ENCODE results near the gene ELAVL1.
"Not testable (repeated sequence)": the region's sequence is repeated elsewhere in the genome, so short reads cannot be mapped to it uniquely, and the experiment has no call there.

The ELAVL1 gene

GRCh38 chr19:7968008-7968795, 37.2 kb downstream of the ELAVL1 start:
- no peak for DNase-seq

DNA sequence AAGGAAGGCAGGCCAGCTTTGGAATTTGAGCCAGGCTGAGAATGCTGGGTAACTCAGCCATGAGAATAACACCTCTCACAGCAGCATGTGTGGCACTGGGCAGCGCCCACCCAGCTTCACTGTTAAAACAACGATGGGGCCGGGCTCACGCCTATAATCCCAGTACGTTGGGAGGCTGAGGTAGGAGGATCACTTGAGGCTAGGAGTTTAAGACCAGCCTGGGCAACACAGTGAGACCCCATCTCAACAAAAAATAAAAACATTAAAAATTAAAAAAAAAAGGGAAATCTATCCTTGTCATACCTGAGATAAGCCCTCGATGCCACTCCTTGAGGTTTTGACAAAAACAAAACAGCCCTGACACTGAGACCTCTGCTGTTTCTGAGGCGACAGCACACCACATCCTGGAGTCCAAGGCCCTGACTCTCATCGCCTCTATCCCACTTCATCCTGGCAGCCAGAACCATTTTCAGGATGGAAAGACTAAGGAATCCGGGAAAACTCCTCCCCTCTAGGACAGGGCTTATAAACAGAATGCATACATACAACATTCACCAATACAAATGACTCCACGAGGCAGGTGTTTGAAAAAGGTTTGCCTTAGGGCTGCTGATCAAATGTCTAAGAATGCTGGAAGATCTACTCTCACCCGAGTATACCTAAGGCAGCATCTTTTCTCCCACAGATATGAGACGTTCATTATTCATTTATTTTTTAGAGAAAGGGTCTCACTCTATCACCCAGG, 39.3 kb downstream of the ELAVL1 start:
- DNase-seq, result no peak

GRCh38 chr19:7965259-7965841, 40.1 kb downstream of the ELAVL1 start:
- no peak for DNase-seq

- no peak for DNase-seq
Measured at GRCh38 chr19:7963566-7963965, 41.9 kb downstream of the ELAVL1 start.

DNA sequence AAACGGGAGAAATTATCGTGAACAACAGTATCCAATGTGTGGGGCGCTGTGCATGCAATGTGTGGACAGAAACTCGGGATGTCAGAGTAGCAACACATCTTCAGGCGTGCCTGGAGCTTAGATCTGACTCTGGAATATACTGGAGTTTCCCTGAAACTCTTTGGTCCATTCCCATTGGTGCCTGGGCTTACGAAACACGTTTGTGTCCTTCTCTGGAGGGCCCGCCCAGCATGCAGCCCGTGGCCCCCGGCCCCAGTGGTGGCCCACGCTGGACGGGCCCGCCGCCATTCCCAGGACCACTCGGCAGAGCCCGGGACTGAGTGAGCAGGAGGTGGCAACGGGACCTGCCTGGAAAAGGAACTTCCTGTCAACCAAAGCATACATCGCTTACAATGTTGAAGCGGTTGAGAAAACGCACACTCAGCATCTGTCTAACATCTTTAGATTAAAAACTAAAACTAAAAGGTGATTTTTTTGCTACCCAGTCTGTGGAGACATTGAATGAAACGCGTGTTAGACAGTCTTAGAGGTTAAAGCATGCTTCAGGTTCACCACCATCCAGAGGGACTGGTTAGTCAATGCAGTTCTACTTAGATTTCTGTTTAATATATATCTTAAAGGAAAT, 42.7 kb downstream of the ELAVL1 start:
- no peak for DNase-seq

DNA sequence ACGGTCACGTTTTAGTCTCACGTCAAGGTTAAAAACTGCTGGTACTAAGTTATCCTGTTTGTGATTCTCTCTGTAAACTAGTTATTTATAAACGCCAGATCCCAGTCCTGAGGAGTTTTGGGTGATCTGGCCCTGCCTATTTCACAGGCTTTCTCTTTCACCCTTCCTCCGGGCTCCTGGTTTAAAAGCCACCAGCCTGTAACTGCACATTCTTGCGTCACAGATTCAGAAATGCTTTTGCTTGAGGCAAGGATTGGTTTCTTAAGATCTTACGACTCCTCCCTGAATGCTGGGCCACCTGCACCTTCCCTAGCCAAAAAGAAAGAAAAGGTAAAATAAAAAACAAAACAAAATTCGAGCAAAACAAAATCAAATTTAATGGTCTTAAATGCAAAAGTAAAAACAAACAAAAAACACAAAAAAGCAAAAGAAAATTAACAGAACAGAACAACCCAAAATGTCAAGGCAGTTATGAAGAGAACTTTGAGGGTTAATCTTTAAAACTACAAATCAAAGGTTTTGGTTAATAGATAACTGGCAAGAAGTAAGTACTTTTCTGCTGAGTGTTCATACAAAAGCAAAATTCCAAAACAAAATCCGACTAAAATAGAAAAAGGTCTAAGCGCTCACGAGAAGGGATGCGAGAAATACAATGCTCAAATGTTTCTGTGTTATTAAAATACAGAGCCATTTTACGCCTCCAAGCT, 43.4 kb downstream of the ELAVL1 start:
- DNase-seq, result no peak

DNA sequence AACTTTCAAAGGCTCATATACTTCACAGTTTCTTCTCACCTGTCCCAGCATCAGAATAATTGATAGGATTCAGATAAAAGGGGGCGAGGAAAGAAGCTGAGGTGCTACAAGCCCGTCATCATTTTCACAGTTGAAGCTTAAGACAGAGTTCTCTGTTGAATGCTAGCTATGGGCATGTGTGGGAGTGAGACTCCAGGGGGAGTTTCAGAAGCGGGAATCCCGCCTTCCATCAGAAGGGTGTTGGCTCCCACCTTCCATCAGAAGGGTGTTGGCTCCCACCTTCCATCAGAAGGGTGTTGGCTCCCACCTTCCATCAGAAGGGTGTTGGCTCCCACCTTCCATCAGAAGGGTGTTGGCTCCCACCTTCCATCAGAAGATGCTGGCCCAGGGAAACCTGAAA, 44.4 kb downstream of the ELAVL1 start:
- not testable (repeated sequence) for DNase-seq

DNA sequence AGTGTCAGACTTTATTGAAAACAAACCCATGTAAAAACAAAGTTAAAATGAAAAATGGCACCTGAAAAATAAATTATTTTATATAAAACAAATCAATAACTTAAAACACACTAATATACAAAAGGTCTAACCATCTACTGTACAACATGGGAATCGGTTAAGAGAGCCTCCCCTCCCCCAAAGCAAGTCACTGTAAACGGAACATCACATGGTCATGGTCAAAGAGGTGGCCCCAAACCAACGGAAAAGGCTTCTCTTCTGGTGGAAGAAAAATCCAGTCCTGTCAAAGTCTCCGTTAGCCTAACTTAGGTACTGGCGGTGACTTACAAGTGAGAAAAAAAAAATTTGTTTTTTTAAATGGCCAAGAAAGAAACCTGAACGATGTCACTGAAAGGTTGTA, 46.2 kb downstream of the ELAVL1 start:
- no peak for DNase-seq

DNA sequence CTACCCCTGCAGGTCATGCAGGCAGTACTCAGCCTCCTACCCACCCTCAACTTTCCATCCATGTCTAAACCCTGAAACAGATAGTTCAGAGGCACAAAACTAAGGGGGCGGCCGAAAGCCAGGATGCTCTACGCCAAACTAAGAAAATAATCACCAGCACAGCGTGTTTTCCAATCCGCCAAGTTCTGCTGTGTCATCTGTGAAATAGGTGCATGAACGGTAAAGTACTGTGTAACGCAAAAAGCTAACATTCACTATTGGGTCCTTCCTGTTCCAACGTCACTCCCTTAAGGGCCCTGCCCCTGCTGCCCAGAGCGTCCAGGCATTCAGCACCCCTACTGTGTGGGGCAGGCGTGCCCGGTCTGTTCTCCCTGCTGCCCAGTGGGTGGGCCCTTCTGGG, 49.7 kb downstream of the ELAVL1 start:
- DNase-seq, result no peak

DNA sequence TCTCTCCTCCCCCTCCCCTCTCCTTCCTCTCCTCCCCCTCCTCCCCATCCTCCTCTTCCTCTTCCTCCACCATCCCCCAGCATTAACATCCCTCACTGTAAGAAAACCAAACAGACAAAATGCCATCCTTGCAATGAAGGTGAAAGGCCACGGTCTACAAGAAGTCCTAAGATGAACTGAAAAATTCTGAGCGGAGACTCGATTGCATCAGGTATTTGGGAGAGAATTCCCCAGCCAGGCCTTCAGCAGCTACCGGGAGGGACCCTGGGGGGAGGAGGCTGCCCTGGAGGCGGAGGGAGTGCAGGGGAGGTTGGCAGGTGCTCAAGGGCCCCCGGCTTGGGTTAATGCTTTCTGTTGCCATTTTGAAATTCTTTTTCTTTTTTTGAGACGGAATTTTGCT, 51.9 kb downstream of the ELAVL1 start:
- DNase-seq, result no peak

DNA sequence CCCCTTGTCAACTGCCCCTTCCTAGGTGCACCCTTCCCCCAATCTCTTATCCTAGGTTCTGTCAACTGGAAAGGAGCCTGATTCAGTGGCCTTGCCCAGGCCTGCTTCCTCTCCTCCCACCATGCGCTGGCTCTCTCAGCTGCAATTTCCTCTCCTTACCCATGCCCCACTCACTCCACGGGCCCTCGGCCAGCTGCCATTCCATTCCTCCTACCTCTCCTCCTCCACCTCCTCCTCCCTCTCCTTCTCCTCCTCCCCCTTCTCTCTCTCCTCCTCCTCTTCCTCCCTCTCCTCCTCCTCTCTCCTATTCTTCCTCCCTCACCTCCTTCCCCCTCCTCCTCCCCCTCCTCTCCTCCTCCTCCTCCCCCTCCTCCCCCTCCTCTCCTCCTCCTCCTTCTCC, 52.4 kb downstream of the ELAVL1 start:
- no peak for DNase-seq

DNA sequence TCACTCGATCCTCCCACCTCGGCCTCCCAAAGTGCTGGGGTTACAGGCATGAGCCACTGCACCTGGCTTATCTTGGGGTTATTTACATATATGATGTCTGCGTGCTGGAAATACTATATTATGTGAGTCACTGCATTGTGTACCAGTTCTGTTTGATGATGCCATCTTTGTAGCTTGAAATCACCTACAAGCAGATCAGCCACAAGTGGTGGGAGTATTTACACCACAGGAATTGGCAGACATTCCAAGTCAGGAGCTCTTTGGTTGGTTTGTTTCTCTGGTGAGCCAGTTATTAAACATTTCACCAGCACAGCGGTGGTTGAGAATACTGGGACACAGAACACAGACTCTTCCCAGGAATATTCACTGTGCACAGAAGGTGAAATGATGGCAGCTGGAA, 57.5 kb downstream of the ELAVL1 start:
- DNase-seq, result no peak

GRCh38 chr19:7944177-7944761, 61.2 kb downstream of the ELAVL1 start:
- DNase-seq, result peak; percentile 76

DNA sequence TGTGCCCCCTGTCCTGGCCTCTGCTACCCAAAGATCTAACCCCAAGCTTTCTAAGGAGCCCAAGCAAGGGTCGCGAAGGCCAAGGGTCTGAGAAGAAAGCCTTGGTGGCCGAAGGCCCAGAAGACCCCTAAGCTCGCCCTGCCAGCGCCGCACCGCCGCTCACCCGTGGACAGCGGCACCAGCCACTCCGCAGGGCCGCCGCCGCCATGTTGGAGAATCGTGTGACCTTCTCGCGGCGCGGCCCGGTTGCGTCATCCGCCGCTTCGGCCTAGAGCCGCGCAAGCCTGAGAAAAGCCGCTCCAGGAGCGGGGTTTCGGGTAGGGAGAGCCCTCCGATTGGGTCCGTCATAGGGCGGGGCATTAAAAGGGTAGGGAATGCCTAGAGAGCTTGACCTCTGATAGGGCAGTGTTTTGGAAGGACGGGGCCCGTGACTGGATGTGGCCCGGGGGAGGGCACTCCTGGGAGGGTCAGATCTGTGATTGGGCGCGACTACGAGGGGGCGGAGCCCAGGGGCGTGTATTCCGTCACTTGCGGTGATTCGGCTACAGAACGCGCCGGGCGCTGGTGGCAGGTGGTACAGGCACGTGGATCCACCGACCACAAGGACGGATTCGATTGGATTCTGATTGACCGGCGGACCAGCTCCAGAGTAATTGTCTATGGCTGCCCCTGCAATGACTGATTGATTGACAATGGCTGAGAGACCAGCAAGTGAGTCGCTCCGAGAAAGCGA, 61.8 kb downstream of the ELAVL1 start, which contains the start of gene TIMM44:
TSS of gene TIMM44 (minus strand) at position 223 of the 733 bp plus-strand sequence. CDS start at position 208, 15 bp downstream.
- DNase-seq, result peak; percentile 99

- no peak for DNase-seq
Measured at GRCh38 chr19:7942981-7943443, 62.4 kb downstream of the ELAVL1 start.

GRCh38 chr19:7941895-7942596, 63.4 kb downstream of the ELAVL1 start:
- no peak for DNase-seq

DNA sequence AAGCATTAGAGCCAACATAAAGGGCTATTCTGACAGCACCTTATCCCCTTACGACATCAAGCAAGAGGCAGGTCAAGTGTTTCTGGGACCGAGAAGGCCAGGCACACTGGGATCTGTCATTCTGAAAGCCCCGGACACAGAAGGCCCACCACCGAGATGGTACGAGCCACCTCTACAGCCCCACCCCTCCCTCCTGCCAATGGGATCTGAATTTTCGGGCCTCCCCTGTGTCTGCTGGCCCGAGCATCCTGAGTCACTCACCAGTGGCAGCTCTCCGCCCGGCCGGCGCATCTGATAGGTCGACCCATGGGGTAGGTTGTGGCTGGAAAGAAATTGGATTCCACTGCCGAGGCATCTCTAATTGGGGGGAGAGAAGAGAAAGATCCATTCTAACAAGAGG, 64.6 kb downstream of the ELAVL1 start:
- DNase-seq, result no peak

GRCh38 chr19:7934766-7935165, 70.7 kb downstream of the ELAVL1 start:
- DNase-seq, result no peak

DNA sequence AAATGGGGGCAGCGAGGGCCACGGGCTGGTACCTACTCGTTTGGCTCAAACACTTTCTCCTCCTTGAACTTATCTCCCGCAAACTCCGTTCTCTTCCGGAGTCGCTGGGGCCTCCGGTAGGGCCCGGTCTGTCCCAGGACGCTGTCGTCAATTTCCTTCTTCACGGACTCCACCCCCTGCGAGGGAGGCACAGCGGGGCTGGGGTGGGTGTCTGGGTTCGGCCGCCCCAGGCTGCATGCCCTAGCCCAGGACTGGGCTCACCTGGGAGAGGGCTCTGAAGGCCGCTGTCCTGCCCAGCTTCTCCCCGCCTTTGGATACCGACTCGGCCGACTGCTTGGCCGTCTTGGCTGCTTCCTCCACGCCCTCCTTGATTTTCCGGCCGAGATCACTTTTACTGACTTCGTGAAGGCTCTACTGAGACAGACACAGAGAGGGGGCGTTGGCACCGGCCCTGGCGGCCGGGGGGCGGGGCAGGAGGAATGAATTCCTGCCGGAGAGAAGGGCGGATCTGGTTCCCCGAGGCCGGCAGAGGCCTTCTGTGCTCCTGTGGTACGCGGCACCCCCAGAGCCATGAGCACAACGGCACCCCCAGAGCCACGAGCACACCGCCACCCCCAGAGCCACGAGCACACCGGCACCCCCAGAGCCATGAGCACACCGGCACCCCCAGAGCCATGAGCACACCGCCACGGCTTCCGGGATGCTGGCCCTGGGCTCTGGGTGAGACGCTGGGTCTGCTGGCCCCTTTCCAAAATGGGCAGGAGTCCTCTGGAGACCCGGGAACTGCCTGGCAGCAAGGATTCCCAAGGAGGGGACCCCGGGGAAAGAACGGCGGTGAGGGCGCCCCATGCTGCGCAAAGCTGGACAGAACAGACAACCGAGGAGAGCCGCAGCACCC, 71.4 kb downstream of the ELAVL1 start:
- DNase-seq, result no peak

- DNase-seq, result no peak
Measured at GRCh38 chr19:7933411-7933810, 72.0 kb downstream of the ELAVL1 start.

All from activated effector memory CD4-positive, alpha-beta T cell treated with Interleukin-2 at 50 U/mL for 16 hours (primary cell).